KBM-7 (cell line): ENCODE data around the gene INA.

Experiments
- DNase-seq: peaks from one replicate; pipeline ENCODE4 v3.0.0-alpha.2; 2015
- in situ Hi-C: fragments of 300-500 bp; cut with MboI; formaldehyde crosslinking; loops from 2 replicates; pipeline ENCODE4 v1.14.3; 2020; ENCODE audit warnings: low sequenced_read_pairs, low pct_unique_long_range_greater_than_20kb, mixed read lengths

The INA gene

DNA sequence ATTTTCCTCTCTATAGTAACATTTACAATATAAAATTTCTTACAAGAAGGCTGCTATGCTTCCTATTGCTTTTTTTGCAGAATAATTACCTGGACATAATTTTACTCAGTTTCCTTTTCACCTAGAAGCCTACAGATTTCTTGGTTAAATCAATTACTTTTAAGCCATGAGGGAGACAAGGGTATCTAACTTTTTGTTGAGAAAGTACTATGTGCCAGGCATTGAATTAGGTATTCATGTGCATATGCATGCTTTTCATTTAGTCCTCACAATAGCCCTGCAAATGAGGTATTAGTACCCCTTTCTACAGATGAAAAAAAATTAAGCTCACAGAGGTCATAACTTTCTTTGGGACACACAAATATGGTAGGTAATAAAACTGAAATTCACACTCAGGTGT, 57.6 kb downstream of the INA start:
- in situ Hi-C loops = no loop called here
- no peak for DNase-seq

GRCh38 chr10:103336370-103336769, 59.4 kb downstream of the INA start:
- no peak for DNase-seq
- in situ Hi-C loops = no loop called here
